K562 (cell line): ENCODE measurements around the gene MANEAL. TPM values are rescaled to one million over a fixed set of nuclear protein-coding genes. Genes with fewer than 3 reads are reported as not detected.

Source experiments
- CREM ChIP-seq: IDR thresholded peaks from 2 replicates; pipeline ENCODE4 v1.6.1; 2014; ENCODE audit warnings: antibody characterized with exemption, low read depth
- CTCFL ChIP-seq: IDR thresholded peaks from 2 replicates; pipeline ENCODE4 v1.6.1; 2011; ENCODE audit warnings: borderline replicate concordance, low read depth, mild to moderate bottlenecking, moderate library complexity, low read length; ENCODE audit not compliant: insufficient read depth, poor library complexity, severe bottlenecking
- E2F6 ChIP-seq, 2 experiments: IDR thresholded peaks; 2 replicates each; pipeline ENCODE4 v1.6.1; 2011; ENCODE audit warnings: borderline replicate concordance in 1 of 2, control low read depth in 1 of 2, low read depth in 1 of 2, low read length in 1 of 2, mild to moderate bottlenecking in 1 of 2, mixed read lengths in 1 of 2, moderate library complexity in 1 of 2; ENCODE audit not compliant: insufficient read depth in 1 of 2, insufficient read length in 1 of 2, poor library complexity in 1 of 2, severe bottlenecking in 1 of 2; ENCODE audit errors: extremely low read depth in 1 of 2
- LEF1 ChIP-seq: fragments of 450-650 bp; IDR thresholded peaks from 2 replicates; pipeline ENCODE4 v1.6.1; 2016; ENCODE audit warnings: mild to moderate bottlenecking
- MAZ ChIP-seq, 2 experiments: fragments of 450-650 bp in 1 of 2; sonication (generic) in 1 of 2; formaldehyde crosslinking; IDR thresholded peaks in 1 of 2; conservative IDR thresholded peaks in 1 of 2; 2 replicates each; pipeline versions ENCODE4 v1.4.0 to v1.5.0; 2020; ENCODE audit warnings: mild to moderate bottlenecking in 1 of 2, missing genetic modification reagents in 1 of 2
- NR2C2 ChIP-seq, 2 experiments: fragments of 200-800 bp in 1 of 2; sonication (Bioruptor generic) in 1 of 2; sonication (generic) in 1 of 2; formaldehyde crosslinking in 1 of 2; IDR thresholded peaks; 2 replicates each; pipeline versions ENCODE4 v1.6.1 to v1.8.0; 2016 to 2022; ENCODE audit warnings: mild to moderate bottlenecking in 1 of 2, missing compliant biosample characterization in 1 of 2, missing genetic modification characterization in 1 of 2, missing genetic modification reagents in 1 of 2
- POLR2A ChIP-seq: fragments of 450-650 bp; conservative IDR thresholded peaks from 2 replicates; pipeline ENCODE4 v1.6.1; 2016
- ZBTB40 ChIP-seq, 2 experiments: fragments of 450-650 bp in 1 of 2; sonication (generic) in 1 of 2; formaldehyde crosslinking in 1 of 2; IDR thresholded peaks; 2 replicates each; pipeline versions ENCODE4 v1.7.1 to v1.9.0; 2016 to 2022; ENCODE audit warnings: inconsistent platforms in 1 of 2, mild to moderate bottlenecking in 1 of 2, missing genetic modification reagents in 1 of 2
- ZNF280A ChIP-seq: fragments of 450-650 bp; IDR thresholded peaks from 2 replicates; pipeline ENCODE4 v1.6.1; 2018; ENCODE audit warnings: mild to moderate bottlenecking, low read depth; ENCODE audit not compliant: partially characterized antibody
- polyA plus RNA-seq, 8 experiments: library from polyadenylated mRNA; depleted of rRNA in 4 of 8; stranded (reverse) in 5 of 8; unstranded in 3 of 8; fragments of >200 nt; fragmentation: Nextera tagmentation in 2 of 8; fragmentation: Illumina TruSeq in 1 of 8; extraction: Ambion mirVana in 2 of 8; extraction: Trizol in 1 of 8; gene quantifications; 2 replicates each; pipeline versions ENCODE4 v1.2.1 to v1.2.3, GENCODE V29; 2011 to 2014; ENCODE audit warnings: inconsistent platforms in 1 of 8, missing spikeins in 1 of 8
- total RNA-seq, 7 experiments: library from RNA; depleted of rRNA in 6 of 7; stranded (reverse); fragments of >200 nt in 6 of 7; fragmentation: Illumina TruSeq in 2 of 7; extraction: Trizol in 2 of 7; gene quantifications; 2 replicates each; pipeline versions ENCODE4 v1.2.1 to v1.2.3, GENCODE V29; 2011 to 2021; ENCODE audit warnings: low replicate concordance in 1 of 7

The MANEAL gene
- total and polyA plus RNA-seq, 9 of the 15 experiments (the other 6 are each of a cell fraction or from before 2014, with no cell fraction given), result 0.37 to 3.2 (median 1.2) TPM

GRCh38 chr1:37807555-37808368 lies 14.1 kb downstream of the MANEAL start, which contains the start of the genes C1orf122 and YRDC (continued):
- TF ChIP-seq ZBTB40 (IDR thresholded peaks at IDR 0.05), result peak; percentile 97
- TF ChIP-seq ZBTB40 (CRISPR knock-in tag; IDR thresholded peaks at IDR 0.05), result no peak
- peak in 1 of 2 experiments; percentile 45 for TF ChIP-seq E2F6 (IDR thresholded peaks at IDR 0.05; ENCODE audit: borderline replicate concordance in 1 of 2, extremely low read depth in 1 of 2, insufficient read depth in 1 of 2, insufficient read length in 1 of 2, low read depth in 1 of 2, low read length in 1 of 2, poor library complexity in 1 of 2, severe bottlenecking in 1 of 2)
- TF ChIP-seq MAZ (CRISPR knock-in tag; conservative IDR thresholded peaks at IDR 0.05 in 1 of 2, IDR thresholded peaks at IDR 0.05 in 1 of 2), result peak; percentile 22 to 25; a peak in 1 of 4 replicates
- peak; percentile 22 for TF ChIP-seq CTCFL
- TF ChIP-seq LEF1, result no peak
- no peak for TF ChIP-seq NR2C2 (CRISPR knock-in tag; IDR thresholded peaks at IDR 0.05)
- TF ChIP-seq NR2C2 (tag; IDR thresholded peaks at IDR 0.05), result peak; percentile 51; the same call in 1 of the 2 replicates
- TF ChIP-seq CREM, result peak; percentile 96
- TF ChIP-seq POLR2A, result peak; percentile 82
- no peak for TF ChIP-seq ZNF280A
